HG03469 (cell line): ENCODE data around the gene SNX18.

Experiments
- ATAC-seq: cut with Tn5 transposase; IDR thresholded peaks from one replicate; pipeline ENCODE4 v1.9.1; 2021; ENCODE audit warnings: mild to moderate bottlenecking, moderate library complexity, moderate number of reproducible peaks; ENCODE audit not compliant: unreplicated experiment

The SNX18 gene

GRCh38 chr5:54540286-54540685 is 22.7 kb downstream of the SNX18 start:
- ATAC-seq, result no peak

GRCh38 chr5:54541823-54542783 is 24.5 kb downstream of the SNX18 start:
- no peak for ATAC-seq

GRCh38 chr5:54544044-54544443 is 26.5 kb downstream of the SNX18 start:
- ATAC-seq, result no peak

- no peak for ATAC-seq
Observed at GRCh38 chr5:54545796-54546195, 28.2 kb downstream of the SNX18 start.

GRCh38 chr5:54547711-54548250 is 30.2 kb downstream of the SNX18 start:
- no peak for ATAC-seq

- no peak for ATAC-seq
Observed at GRCh38 chr5:54548565-54548964, 31.0 kb downstream of the SNX18 start.

- ATAC-seq, result no peak
Observed at GRCh38 chr5:54551292-54551691, 33.7 kb downstream of the SNX18 start.

GRCh38 chr5:54551926-54552325 is 34.4 kb downstream of the SNX18 start:
- ATAC-seq, result no peak

GRCh38 chr5:54552446-54552845 is 34.9 kb downstream of the SNX18 start:
- ATAC-seq, result no peak

- ATAC-seq, result no peak
Observed at GRCh38 chr5:54553659-54554207, 36.2 kb downstream of the SNX18 start.

- no peak for ATAC-seq
Observed at GRCh38 chr5:54556141-54556540, 38.6 kb downstream of the SNX18 start.

- no peak for ATAC-seq
Observed at GRCh38 chr5:54558362-54558761, 40.8 kb downstream of the SNX18 start.

GRCh38 chr5:54561651-54562050 is 44.1 kb downstream of the SNX18 start:
- ATAC-seq, result no peak

GRCh38 chr5:54563083-54563761 is 45.7 kb downstream of the SNX18 start:
- no peak for ATAC-seq

GRCh38 chr5:54567996-54568395 is 50.4 kb downstream of the SNX18 start:
- no peak for ATAC-seq

- ATAC-seq, result no peak
Observed at GRCh38 chr5:54570916-54571315, 53.4 kb downstream of the SNX18 start.

GRCh38 chr5:54571462-54571861 is 53.9 kb downstream of the SNX18 start:
- no peak for ATAC-seq

- no peak for ATAC-seq
Observed at GRCh38 chr5:54573812-54574489, 56.4 kb downstream of the SNX18 start.

- no peak for ATAC-seq
Observed at GRCh38 chr5:54577528-54577927, 60.0 kb downstream of the SNX18 start.

GRCh38 chr5:54577937-54578653 is 60.5 kb downstream of the SNX18 start:
- no peak for ATAC-seq
